Endodermal cell (in vitro differentiated cells): ENCODE results near the gene GNAQ. TPM values are rescaled to one million over a fixed set of nuclear protein-coding genes. Genes with fewer than 3 reads are reported as not detected.
"Not testable (repeated sequence)": the region's sequence is repeated elsewhere in the genome, so short reads cannot be mapped to it uniquely, and the experiment has no call there.

Experiments
- DNase-seq: peaks from one replicate; pipeline ENCODE4 v3.0.0-alpha.2; 2017
- H3K27ac ChIP-seq: 2 replicates; pipeline ENCODE4 v1.5.1; 2013; ENCODE audit warnings: mild to moderate bottlenecking, low read depth, low read length, moderate library complexity
- H3K27me3 ChIP-seq: 2 replicates; pipeline ENCODE4 v1.6.1; 2013; ENCODE audit warnings: mild to moderate bottlenecking, low read length, moderate library complexity; ENCODE audit not compliant: insufficient read depth, control insufficient read depth, poor library complexity, severe bottlenecking
- H3K36me3 ChIP-seq: 2 replicates; pipeline ENCODE4 v1.7.0; 2013; ENCODE audit warnings: mild to moderate bottlenecking, low read length, moderate library complexity; ENCODE audit not compliant: control insufficient read depth, insufficient read depth
- H3K4me1 ChIP-seq: one replicate; pipeline ENCODE4 v1.7.0; 2013; ENCODE audit warnings: low read length; ENCODE audit not compliant: control insufficient read depth, insufficient read depth
- H3K4me3 ChIP-seq: 2 replicates; pipeline ENCODE4 v1.5.1; 2013; ENCODE audit warnings: mild to moderate bottlenecking, low read length, moderate library complexity
- H3K9ac ChIP-seq: 2 replicates; pipeline ENCODE4 v1.6.1; 2013; ENCODE audit warnings: mild to moderate bottlenecking, low read length, moderate library complexity; ENCODE audit not compliant: poor library complexity, severe bottlenecking; ENCODE audit errors: extremely low read depth
- H3K9me3 ChIP-seq: 2 replicates; pipeline ENCODE4 v1.6.1; 2013; ENCODE audit warnings: mild to moderate bottlenecking, low read length, moderate library complexity; ENCODE audit not compliant: control insufficient read depth
- H3K27ac Mint-ChIP-seq: 2 replicates; pipeline ENCODE4 v1.8.0; 2020; ENCODE audit warnings: mixed read lengths
- H3K27me3 Mint-ChIP-seq: 2 replicates; pipeline ENCODE4 v1.8.0; 2021; ENCODE audit warnings: mild to moderate bottlenecking, mixed read lengths; ENCODE audit not compliant: insufficient read depth
- H3K36me3 Mint-ChIP-seq: 2 replicates; pipeline ENCODE4 v1.8.0; 2020; ENCODE audit warnings: low read depth, mixed read lengths
- H3K4me1 Mint-ChIP-seq: 2 replicates; pipeline ENCODE4 v1.8.0; 2020; ENCODE audit warnings: mixed read lengths
- H3K4me3 Mint-ChIP-seq: 2 replicates; pipeline ENCODE4 v1.8.0; 2020; ENCODE audit warnings: mild to moderate bottlenecking, moderate library complexity, mixed read lengths
- H3K9me3 Mint-ChIP-seq: 2 replicates; pipeline ENCODE4 v1.8.0; 2020; ENCODE audit warnings: mild to moderate bottlenecking, mixed read lengths
- CTCF ChIP-seq: fragments of 200-600 bp; sonication (generic); conservative IDR thresholded peaks from 2 replicates; pipeline ENCODE4 v1.5.0; 2021; ENCODE audit warnings: antibody characterized with exemption, mild to moderate bottlenecking
- WGBS, 2 experiments: methylation state at CpG; one replicate each; pipeline versions ENCODE4 v1.1.5 to v1.1.7; 2013; ENCODE audit warnings: missing lambda C conversion rate in 2 of 2, mixed read lengths in 1 of 2; ENCODE audit not compliant: insufficient coverage in 1 of 2, insufficient read length in 1 of 2; 5-methylcytosine and 5-hydroxymethylcytosine counted together
- total RNA-seq, 2 donors: library from RNA; stranded (reverse); fragmentation: NEBNext Ultra II Directional in 1 of 2; extraction: Animal tissue kit (Norgen Biotek cat#: 25700) in 1 of 2; gene quantifications; 2 replicates in 1 of 2; 3 replicates in 1 of 2; pipeline ENCODE4 v1.2.1, GENCODE V29; 2021

Gene GNAQ
- total RNA-seq, 2 donors from 2014 or later, result 46.0 to 57.6 TPM

- H3K4me3 ChIP-seq, result no peak overlapping the region
- Mint-ChIP-seq H3K27ac (no peak overlapping the region), H3K4me1 (no peaks in the 10 kb centered on the region), H3K27me3 (no peaks in the 10 kb centered on the region), H3K36me3 (peaks cover 2% of the 10 kb centered on the region), H3K9me3 (peaks cover 33% of the 10 kb centered on the region), H3K4me3 (no peak overlapping the region)
- WGBS, 2 experiments, result 87% methylated on average over 3 of the region's 3 CpGs; no CpG with 5 or more reads in 1 of the 2 experiments
- peaks cover 10% of the 10 kb centered on the region for H3K9me3 ChIP-seq
- DNase-seq, result no peak
- H3K27me3 ChIP-seq, result no peaks in the 10 kb centered on the region
- no peaks in the 10 kb centered on the region for H3K36me3 ChIP-seq
- H3K9ac ChIP-seq, result no peak overlapping the region
- no peaks in the 10 kb centered on the region for H3K4me1 ChIP-seq
- no peak overlapping the region for H3K27ac ChIP-seq
- no peak for TF ChIP-seq CTCF
These were observed 31.1 kb upstream of the GNAQ start for GRCh38 chr9:78062710-78063109.

- H3K27me3 Mint-ChIP-seq, H3K9ac ChIP-seq, H3K4me3 Mint-ChIP-seq, H3K36me3 Mint-ChIP-seq, H3K9me3 ChIP-seq, H3K4me1 Mint-ChIP-seq, H3K4me3 ChIP-seq, H3K27ac ChIP-seq, H3K36me3 ChIP-seq, DNase-seq, H3K27ac Mint-ChIP-seq, H3K4me1 ChIP-seq, H3K27me3 ChIP-seq: not testable (repeated sequence)
- peaks cover 13% of the 10 kb centered on the region for H3K9me3 Mint-ChIP-seq
- WGBS, 2 experiments, result 91 to 93% methylated on average over 4 to 7 of the region's 7 CpGs
These were observed 22.6 kb upstream of the GNAQ start for GRCh38 chr9:78054218-78054617.

- no peak for DNase-seq
- Histone ChIP-seq H3K9me3 (no peaks in the 10 kb centered on the region), H3K9ac (no peak overlapping the region), H3K27ac (no peak overlapping the region), H3K4me3 (no peak overlapping the region), H3K4me1 (no peaks in the 10 kb centered on the region), H3K27me3 (no peaks in the 10 kb centered on the region), H3K36me3 (no peaks in the 10 kb centered on the region)
- Mint-ChIP-seq H3K4me3 (no peak overlapping the region), H3K27ac (no peak overlapping the region), H3K36me3 (no peaks in the 10 kb centered on the region), H3K27me3 (no peaks in the 10 kb centered on the region), H3K4me1 (no peaks in the 10 kb centered on the region), H3K9me3 (peaks cover 9% of the 10 kb centered on the region)
- TF ChIP-seq CTCF, result no peak
- 94 to 100% methylated on average over 1 to 3 of the region's 3 CpGs for WGBS, 2 experiments
These were observed 22.0 kb upstream of the GNAQ start for GRCh38 chr9:78053627-78054026.

- H3K9ac ChIP-seq, result no peak overlapping the region
- H3K4me3 ChIP-seq, result no peak overlapping the region
- H3K9me3 ChIP-seq, result no peaks in the 10 kb centered on the region
- no peak for DNase-seq
- no peaks in the 10 kb centered on the region for H3K36me3 ChIP-seq
- Mint-ChIP-seq H3K9me3 (peaks cover 3% of the 10 kb centered on the region), H3K27ac (no peak overlapping the region), H3K4me1 (no peaks in the 10 kb centered on the region), H3K36me3 (no peaks in the 10 kb centered on the region), H3K4me3 (no peak overlapping the region), H3K27me3 (no peaks in the 10 kb centered on the region)
- no peak overlapping the region for H3K27ac ChIP-seq
- no peaks in the 10 kb centered on the region for H3K4me1 ChIP-seq
- no peaks in the 10 kb centered on the region for H3K27me3 ChIP-seq
- TF ChIP-seq CTCF, result no peak
These were observed 18.8 kb upstream of the GNAQ start for GRCh38 chr9:78050421-78050820.
